Fibroblast of the conjunctiva (primary cell): ENCODE results near the gene ANKRD24.
"Not testable (repeated sequence)": the region's sequence is repeated elsewhere in the genome, so short reads cannot be mapped to it uniquely, and the experiment has no call there.

Experiments
- DNase-seq: peaks from one replicate; pipeline ENCODE4 v3.0.0-alpha.2; 2010; ENCODE audit warnings: low read depth

Gene ANKRD24

DNA sequence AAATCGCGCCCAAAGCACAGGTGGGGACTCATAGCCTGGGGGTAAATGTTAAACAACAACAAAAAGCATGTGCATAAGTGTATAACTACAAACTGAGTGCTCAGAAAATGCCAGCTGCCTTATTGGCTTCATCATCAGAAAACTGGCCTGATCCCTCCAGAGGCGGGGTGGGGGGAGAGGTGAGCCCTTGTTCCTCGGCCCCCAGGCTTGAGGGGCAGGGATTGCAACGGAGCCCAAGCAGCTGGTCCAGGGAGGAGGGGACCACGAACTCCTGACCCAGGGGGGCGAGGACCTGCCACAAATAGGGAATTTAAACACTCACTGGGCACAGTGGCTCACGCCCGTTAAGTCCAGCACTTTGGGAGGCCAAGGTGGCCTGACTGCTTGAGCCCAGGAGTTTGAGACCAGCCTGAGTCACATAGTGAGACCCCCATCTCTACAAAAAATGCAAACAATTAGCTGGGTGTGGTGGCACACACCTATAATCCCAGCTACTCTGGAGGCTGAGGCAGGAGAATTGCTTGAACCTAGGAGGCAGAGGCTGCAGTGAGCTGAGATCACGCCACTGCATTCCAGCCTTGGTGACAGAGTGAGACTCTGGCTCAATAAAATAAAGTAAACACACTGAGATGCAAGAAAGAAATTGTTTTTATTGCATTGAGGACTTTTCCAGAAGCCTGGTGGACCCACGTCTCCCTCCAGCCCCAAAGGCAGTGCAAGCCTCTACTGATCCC lies 8.8 kb upstream of the ANKRD24 start:
- no peak for DNase-seq

GRCh38 chr19:4174213-4174894 lies 8.1 kb upstream of the ANKRD24 start:
- DNase-seq: no peak

DNA sequence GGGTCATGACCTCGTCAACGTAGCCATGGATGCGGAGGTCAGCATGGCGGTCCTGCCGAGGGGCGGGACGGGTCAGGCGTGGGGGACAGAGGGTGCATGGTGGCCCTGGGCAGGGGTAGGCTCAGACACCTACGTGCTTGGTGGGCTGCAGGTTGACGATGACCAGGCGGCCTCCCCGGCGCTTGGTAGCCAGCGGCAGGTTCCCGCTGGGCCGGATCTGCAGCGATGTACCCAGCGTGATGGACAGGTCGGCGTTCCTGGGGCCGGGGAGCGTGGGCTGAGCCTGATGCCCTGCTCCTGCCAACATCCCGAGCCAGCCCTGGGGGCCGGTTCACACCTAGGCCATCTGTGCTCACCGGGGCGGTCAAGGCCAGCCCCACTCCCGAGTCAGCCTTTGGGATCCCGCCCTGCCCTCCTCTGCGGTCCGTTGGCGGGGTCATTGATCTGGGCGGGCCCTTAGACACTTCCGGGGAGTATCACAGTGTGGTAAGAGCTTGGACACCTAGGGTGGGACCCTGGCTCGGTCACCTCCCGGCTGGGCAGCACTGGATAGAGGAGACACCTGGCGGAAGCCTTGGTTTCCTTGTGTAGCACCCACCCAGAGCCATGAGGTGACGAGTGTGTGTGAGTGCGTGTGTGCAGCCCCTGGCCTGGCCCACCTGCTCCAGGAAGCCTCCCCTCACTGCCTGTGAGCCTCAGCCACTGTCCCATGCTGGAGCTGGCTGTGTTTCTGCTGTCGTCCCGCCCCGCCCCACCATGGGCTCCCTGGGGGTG lies 7.4 kb upstream of the ANKRD24 start:
- no peak for DNase-seq

DNA sequence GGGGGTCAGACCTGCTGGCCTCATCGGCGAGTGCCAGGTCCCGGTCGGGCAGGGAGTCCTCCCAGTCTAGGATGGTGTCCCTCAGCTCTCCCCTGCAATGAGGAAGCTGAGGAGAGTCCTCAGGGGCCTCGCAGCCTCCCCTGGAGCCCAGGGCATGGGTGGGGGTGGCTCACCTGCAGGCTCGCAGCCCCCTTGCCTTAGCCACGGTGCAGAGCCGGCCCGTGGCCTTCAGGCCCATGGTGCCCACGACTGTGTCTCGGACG lies 6.9 kb upstream of the ANKRD24 start:
- no peak for DNase-seq

DNA sequence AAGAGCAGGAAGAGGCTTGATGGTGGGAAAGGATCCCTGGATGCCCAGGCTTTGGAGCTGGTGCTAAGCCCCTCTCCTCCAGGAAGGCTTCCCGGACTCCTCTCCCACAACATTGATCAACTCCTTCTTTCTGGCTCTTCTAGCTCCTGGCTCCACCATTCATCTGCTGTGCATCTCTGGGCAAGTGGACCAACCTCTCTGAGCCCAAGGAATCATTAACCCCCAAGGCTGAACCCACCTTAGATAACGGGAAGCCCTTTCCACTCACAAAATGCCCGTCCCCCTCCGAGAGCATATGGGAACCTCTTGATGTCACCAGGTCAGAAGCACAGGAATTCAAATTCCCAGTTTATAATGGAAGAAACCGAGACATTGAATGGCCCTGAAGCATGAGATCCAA lies 5.3 kb upstream of the ANKRD24 start:
- no peak for DNase-seq

GRCh38 chr19:4178990-4179389 lies 3.5 kb upstream of the ANKRD24 start:
- no peak for DNase-seq

DNA sequence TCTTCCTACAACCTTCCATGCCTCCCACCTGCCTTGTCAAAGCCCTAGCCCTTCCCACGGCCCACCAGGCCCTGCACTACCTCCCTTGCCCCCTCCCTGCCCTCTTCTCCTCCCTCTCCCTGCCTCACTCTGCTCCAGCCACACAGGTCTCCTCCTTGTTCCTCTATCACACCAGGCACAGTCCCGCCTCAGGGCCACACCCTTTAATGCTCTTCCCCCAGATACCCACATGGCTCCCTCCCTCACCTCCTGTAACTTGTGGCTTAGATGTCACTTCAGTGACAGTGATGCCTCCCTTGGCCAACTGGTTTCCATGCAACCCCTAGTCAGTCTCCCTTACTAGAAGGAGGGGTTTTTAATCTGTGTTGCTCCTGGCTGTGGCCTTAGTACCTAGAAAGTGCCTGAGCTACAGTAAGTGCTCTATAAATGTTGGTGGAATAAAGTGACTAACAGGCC lies 1.4 kb upstream of the ANKRD24 start:
- no peak for DNase-seq

- DNase-seq: no peak
Measured at GRCh38 chr19:4183967-4184717, 1.7 kb downstream of the ANKRD24 start.

GRCh38 chr19:4184718-4185352 lies 2.3 kb downstream of the ANKRD24 start:
- DNase-seq: no peak

DNA sequence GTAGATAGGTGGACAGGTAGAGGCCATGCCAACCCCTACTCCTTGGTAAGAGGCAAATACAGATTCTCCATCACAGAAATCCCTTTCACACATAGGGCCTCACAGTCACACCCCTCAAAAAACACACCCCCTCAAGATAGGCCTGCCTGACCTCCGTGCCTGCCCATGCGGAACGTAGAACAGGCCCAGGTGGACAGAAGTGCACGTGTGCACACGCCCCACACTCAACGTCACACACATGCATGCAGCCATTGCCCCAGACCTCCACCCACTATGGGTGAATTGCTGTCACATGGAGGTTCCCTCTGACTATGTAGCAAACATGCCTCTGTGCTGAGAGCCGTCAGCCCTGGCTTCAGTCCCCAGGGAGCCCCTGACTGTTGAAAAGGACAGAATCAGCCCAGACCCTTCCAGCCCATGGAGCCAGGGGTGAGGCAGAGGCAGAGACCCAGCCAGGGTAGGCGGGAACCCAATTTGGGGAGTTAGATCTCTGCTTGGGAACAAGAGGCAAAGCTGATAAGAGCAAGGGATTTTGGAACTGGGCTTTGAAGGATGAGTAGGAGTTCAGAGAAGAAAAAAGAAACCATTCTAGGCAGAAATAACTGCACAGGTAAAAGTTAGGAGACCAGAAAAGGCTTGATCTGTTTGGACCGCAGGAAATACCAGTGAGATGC lies 3.1 kb downstream of the ANKRD24 start:
- no peak for DNase-seq

DNA sequence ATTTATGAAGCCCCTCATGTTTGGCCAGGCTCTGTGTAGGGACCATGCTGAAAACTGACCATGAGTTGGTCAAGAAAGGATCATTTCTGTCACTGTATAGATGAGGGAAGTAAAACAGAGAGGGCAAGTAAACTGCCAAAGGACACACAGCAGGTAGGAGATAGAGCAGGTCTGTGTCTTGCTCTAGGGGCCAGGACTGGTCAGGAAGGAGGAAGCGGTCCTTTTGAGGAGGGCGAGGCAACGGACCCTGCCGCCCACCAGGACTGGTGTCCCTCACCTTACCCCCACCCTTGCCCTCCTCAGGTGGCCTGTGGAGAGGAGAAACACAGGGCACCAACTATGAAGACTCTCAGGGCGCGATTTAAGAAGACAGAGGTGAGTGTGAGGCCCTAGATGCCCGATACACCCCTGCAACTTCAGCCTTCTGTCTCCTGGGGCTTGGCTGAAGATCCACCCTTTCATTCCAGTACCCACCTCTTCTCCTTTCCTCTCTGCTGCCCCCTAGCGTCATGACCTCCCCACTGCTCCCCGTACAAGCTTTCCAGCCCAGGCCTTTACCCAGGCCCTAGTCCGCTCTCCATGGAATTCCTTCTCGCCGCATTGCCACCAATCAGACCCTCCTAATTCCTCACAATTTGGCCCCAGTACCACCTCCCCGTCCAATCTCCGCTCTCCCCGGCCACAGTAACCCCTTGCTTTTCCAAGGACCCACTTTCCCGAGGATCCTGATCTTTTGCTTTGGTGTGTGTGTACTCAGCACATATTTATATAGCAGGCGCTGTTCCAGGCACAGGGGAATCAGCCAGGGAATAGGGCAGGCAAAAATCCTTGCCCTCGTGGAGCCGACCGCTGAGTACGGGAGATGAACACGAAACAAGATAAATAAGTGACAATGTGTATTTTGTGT lies 3.9 kb downstream of the ANKRD24 start:
- DNase-seq: peak; percentile 44

DNA sequence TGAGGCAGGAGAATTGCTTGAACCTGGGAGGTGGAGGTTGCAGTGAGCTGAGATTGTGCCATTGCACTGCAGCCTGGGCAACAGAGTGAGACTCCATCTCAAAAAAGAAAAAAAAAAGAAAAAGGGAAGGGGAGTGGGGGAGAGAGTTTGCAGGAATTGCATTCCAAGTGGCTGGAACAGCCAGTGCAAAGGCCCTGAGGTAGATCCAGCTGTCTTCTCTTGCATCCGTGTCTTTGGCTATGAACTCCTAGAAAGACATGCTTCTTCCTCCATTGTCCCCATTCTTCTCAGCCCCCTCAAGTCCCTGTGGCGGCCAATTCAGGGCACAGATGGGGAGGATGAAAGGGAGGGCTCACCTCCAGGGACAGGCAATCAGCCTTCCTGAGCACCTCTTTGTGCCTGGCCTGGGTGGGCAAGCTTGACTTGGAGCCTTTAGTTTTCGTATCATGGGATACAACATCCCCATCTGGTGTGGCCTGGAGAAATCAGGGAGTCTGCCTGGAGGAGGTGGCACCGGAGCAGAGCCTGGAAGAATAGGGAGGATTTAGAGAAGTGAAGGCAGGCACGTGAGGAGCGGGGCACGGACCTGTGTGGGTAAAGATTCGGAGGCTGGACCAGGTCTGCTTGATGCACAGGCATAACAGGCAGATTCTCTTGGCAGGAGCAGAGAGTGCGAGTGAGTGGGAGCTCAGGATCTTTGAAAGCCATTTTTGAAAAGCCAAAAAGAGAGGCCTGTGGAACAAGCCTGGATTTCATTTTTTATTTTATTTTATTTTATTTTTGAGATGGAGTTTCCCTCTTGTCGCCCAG lies 5.0 kb downstream of the ANKRD24 start:
- no peak for DNase-seq

- DNase-seq: no peak
Measured at GRCh38 chr19:4189641-4190040, 7.2 kb downstream of the ANKRD24 start.

- DNase-seq: not testable (repeated sequence)
Measured at GRCh38 chr19:4192537-4192936, 10.0 kb downstream of the ANKRD24 start.

DNA sequence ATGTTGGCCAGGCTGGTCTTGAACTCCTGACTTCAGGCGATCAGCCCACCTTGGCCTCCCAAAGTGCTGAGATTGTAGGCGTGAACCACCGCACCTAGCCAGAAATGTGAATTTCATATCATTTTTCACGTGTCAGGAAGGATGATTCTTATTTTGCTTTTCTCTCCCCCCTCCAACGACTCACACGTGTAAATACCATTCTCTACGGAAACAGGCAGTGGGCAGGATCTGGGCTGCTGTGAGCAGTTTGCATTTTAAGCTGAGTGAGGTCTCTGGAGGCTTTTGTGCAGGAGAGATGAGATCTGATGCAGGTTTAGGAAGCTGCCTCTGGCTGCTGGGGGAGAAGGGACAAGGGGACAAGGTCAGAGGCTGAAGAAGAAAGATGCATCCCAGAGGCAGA lies 11.9 kb downstream of the ANKRD24 start:
- DNase-seq: no peak

- DNase-seq: no peak
Measured at GRCh38 chr19:4196009-4196408, 13.5 kb downstream of the ANKRD24 start.

DNA sequence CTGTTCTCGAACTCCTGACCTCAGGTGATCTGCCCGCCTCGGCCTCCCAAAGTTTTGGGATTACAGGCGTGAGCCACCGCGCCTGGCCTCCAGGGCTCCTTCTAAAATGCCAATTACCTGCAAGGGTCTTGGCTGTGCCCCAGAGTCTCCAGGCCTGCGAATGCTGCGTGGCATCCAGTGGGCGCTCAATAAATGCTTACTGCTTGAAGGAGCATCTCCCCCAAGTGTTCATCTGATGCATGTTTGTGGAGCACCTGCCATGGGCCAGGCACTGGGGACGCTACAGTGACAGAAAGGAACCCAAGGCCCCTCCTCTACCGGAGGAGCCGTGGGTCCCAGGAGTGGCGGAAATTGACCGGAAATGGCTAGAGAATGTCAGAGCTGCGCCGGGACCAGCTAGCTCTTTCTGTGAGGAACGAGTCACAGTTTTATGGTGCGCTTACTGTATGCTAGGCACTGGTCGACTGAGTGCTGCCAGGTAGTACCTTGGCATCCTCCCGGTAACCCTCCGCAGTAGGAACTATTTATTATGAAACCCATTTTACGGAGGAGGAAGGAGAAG lies 14.2 kb downstream of the ANKRD24 start:
- DNase-seq: no peak

GRCh38 chr19:4197228-4197624 lies 14.7 kb downstream of the ANKRD24 start:
- no peak for DNase-seq
